K562 (cell line): ENCODE results near the gene MADCAM1. TPM values are rescaled to one million over a fixed set of nuclear protein-coding genes. Genes with fewer than 3 reads are reported as not detected.

Experiments used
- ATAC-seq: fragments of 200-7000 bp; cut with Tn5 transposase; 3 replicates; pipeline ENCODE4 v1.9.1; 2020; ENCODE audit warnings: moderate library complexity
- BruUV-seq: library from RNA; stranded (reverse); fragments of 400-500 nt; replicated peaks from 2 replicates; lab custom pipeline; 2021; lab: Mats Ljungman, UMichigan
- CTCF ChIA-PET: fragments of 300-600 bp; formaldehyde crosslinking; extraction: SDS; loops from one replicate; lab custom pipeline; 2021; ENCODE audit warnings: low intra/inter-chr PET ratio; lab: Yijun Ruan, JAX
- POLR2A ChIA-PET: fragments of 300-600, 350-650 bp; sonication (Branson Sonifier 250); formaldehyde crosslinking; extraction: SDS; loops from one replicate; lab custom pipeline; 2021; ENCODE audit warnings: antibody characterized with exemption, inconsistent platforms; lab: Yijun Ruan, JAX
- DNase-seq, 4 experiments: peaks; one replicate each; pipeline versions ENCODE4 v3.0.0 to v3.0.0-alpha.2; 2011 to 2018; ENCODE audit warnings: low spot score in 3 of 4, mixed read lengths in 3 of 4; ENCODE audit errors: extremely low read depth in 1 of 4
- FAIRE-seq: peaks from 2 replicates; lab custom pipeline; 2011; peaks lifted over from hg19 to GRCh38; lab: Jason Lieb, UNC
- H2AFZ ChIP-seq: 2 replicates; pipeline ENCODE4 v1.6.0; 2011; ENCODE audit warnings: low read depth, low read length, control low read depth, inconsistent platforms
- H3K27ac ChIP-seq: fragments of 200-600 bp; 3 replicates; pipeline ENCODE4 v1.8.0; 2011; ENCODE audit warnings: low read depth, mild to moderate bottlenecking, control low read depth, inconsistent platforms, low read length, moderate library complexity, mixed read lengths; ENCODE audit errors: extremely low read depth
- H3K27me3 ChIP-seq, 2 experiments: fragments of 300-600 bp in 1 of 2; 2 replicates in 1 of 2; 3 replicates in 1 of 2; pipeline versions ENCODE4 v1.6.0 to v1.8.0; 2011; ENCODE audit warnings: inconsistent platforms in 2 of 2, low read length in 2 of 2, mild to moderate bottlenecking in 1 of 2, mixed read lengths in 1 of 2, moderate library complexity in 1 of 2; ENCODE audit not compliant: control insufficient read depth in 2 of 2, insufficient read depth in 2 of 2
- H3K36me3 ChIP-seq: fragments of 300-600 bp; 3 replicates; pipeline ENCODE4 v1.8.0; 2011; ENCODE audit warnings: mild to moderate bottlenecking, low read length, inconsistent platforms; ENCODE audit not compliant: control insufficient read depth, insufficient read depth
- H3K4me1 ChIP-seq, 2 experiments: fragments of 200-600 bp in 1 of 2; replicated peaks in 1 of 2; 2 replicates in 1 of 2; 3 replicates in 1 of 2; pipeline versions ENCODE4 v1.5.1 to v1.8.0; 2011; ENCODE audit warnings: inconsistent platforms in 2 of 2, low read length in 2 of 2, mild to moderate bottlenecking in 1 of 2, mixed read lengths in 1 of 2, moderate library complexity in 1 of 2; ENCODE audit not compliant: control insufficient read depth in 2 of 2, insufficient read depth in 2 of 2
- H3K4me2 ChIP-seq: 2 replicates; pipeline ENCODE4 v1.6.1; 2011; ENCODE audit warnings: low read length, control low read depth, inconsistent platforms, mixed read lengths; ENCODE audit not compliant: insufficient read depth
- H3K4me3 ChIP-seq: fragments of 200-600 bp; sonication (generic), shearing (Covaris generic); 2 replicates; pipeline ENCODE4 v1.5.1; 2016; ENCODE audit warnings: control low read depth, inconsistent platforms
- H3K79me2 ChIP-seq: fragments of 200-600 bp; 3 replicates; pipeline ENCODE4 v1.8.0; 2011; ENCODE audit warnings: low read length, inconsistent platforms; ENCODE audit not compliant: control insufficient read depth, insufficient read depth
- H3K9ac ChIP-seq, 2 experiments: 2 replicates each; pipeline versions ENCODE4 v1.6.0 to v1.6.1; 2011; ENCODE audit warnings: low read depth in 2 of 2, low read length in 2 of 2, control low read depth in 1 of 2, inconsistent platforms in 1 of 2, mild to moderate bottlenecking in 1 of 2, mixed read lengths in 1 of 2; ENCODE audit not compliant: insufficient read depth in 1 of 2
- H3K9me1 ChIP-seq: one replicate; pipeline ENCODE4 v1.6.0; 2011; ENCODE audit warnings: inconsistent platforms, mild to moderate bottlenecking, low read length, moderate library complexity; ENCODE audit not compliant: control insufficient read depth, insufficient read depth
- H3K9me3 ChIP-seq: replicated peaks from 2 replicates; pipeline ENCODE4 v1.5.1; 2011; ENCODE audit warnings: low read depth, low read length, inconsistent platforms; ENCODE audit not compliant: control insufficient read depth, insufficient read depth
- H4K20me1 ChIP-seq: replicated peaks from 2 replicates; pipeline ENCODE4 v1.6.1; 2011; ENCODE audit warnings: low read length, inconsistent platforms, mixed read lengths; ENCODE audit not compliant: control insufficient read depth, insufficient read depth
- ADNP ChIP-seq: fragments of 200-800 bp; sonication (Bioruptor generic); IDR thresholded peaks from 2 replicates; pipeline ENCODE4 v1.6.1; 2016; ENCODE audit warnings: missing genetic modification characterization, missing compliant biosample characterization
- GATAD2B ChIP-seq: fragments of 450-650 bp; IDR thresholded peaks from 2 replicates; pipeline ENCODE4 v1.6.1; 2017; ENCODE audit warnings: mild to moderate bottlenecking, borderline replicate concordance
- HDAC2 ChIP-seq: fragments of 450-650 bp; IDR thresholded peaks from 2 replicates; pipeline ENCODE4 v1.6.1; 2016; ENCODE audit warnings: mild to moderate bottlenecking
- SIN3B ChIP-seq: fragments of 450-650 bp; IDR thresholded peaks from 2 replicates; pipeline ENCODE4 v1.6.1; 2017; ENCODE audit warnings: low read depth, mild to moderate bottlenecking, moderate library complexity
- TARDBP ChIP-seq: fragments of 450-650 bp; IDR thresholded peaks from 2 replicates; pipeline ENCODE4 v1.6.1; 2016
- ZBTB1 ChIP-seq: sonication (generic); formaldehyde crosslinking; IDR thresholded peaks from 2 replicates; pipeline ENCODE4 v1.8.1; 2023; ENCODE audit warnings: missing genetic modification reagents, low read depth, mild to moderate bottlenecking, borderline replicate concordance
- WGBS: fragments of 100-300 bp; shearing (Covaris generic); methylation state at CpG from one replicate; pipeline ENCODE4 v1.1.6; 2016; ENCODE audit warnings: low coverage, mixed read lengths; ENCODE audit not compliant: insufficient coverage; ENCODE audit errors: missing lambda C conversion rate; 5-methylcytosine and 5-hydroxymethylcytosine counted together
- in situ Hi-C: fragments of 300-500 bp; cut with MboI; formaldehyde crosslinking; loops from 4 replicates; pipeline ENCODE4 v1.15.0; 2018; ENCODE audit warnings: inconsistent platforms, mixed read lengths
- intact Hi-C: fragments of 100-400 bp; cut with micrococcal nuclease; formaldehyde crosslinking; loops from 2 replicates; pipeline ENCODE4 v1.14.2; 2022
- polyA plus RNA-seq, 8 experiments: library from polyadenylated mRNA; depleted of rRNA in 4 of 8; stranded (reverse) in 5 of 8; unstranded in 3 of 8; fragments of >200 nt; fragmentation: Nextera tagmentation in 2 of 8; fragmentation: Illumina TruSeq in 1 of 8; extraction: Ambion mirVana in 2 of 8; extraction: Trizol in 1 of 8; gene quantifications; 2 replicates each; pipeline versions ENCODE4 v1.2.1 to v1.2.3, GENCODE V29; 2011 to 2014; ENCODE audit warnings: inconsistent platforms in 1 of 8, missing spikeins in 1 of 8
- total RNA-seq, 7 experiments: library from RNA; depleted of rRNA in 6 of 7; stranded (reverse); fragments of >200 nt in 6 of 7; fragmentation: Illumina TruSeq in 2 of 7; extraction: Trizol in 2 of 7; gene quantifications; 2 replicates each; pipeline versions ENCODE4 v1.2.1 to v1.2.3, GENCODE V29; 2011 to 2021; ENCODE audit warnings: low replicate concordance in 1 of 7
- TF ChIP-seq, protein P1 (sequence below): fragments of 450-650 bp; formaldehyde crosslinking; IDR thresholded peaks from 2 replicates; pipeline ENCODE4 v1.4.0; 2020; ENCODE audit warnings: mild to moderate bottlenecking, moderate library complexity
- TF ChIP-seq, protein P2 (sequence below), 2 experiments: fragments of 450-650 bp in 1 of 2; sonication (generic) in 1 of 2; formaldehyde crosslinking in 1 of 2; IDR thresholded peaks in 1 of 2; conservative IDR thresholded peaks in 1 of 2; 2 replicates each; pipeline versions ENCODE4 v1.6.1 to v1.8.1; 2016 to 2023; ENCODE audit warnings: mild to moderate bottlenecking in 2 of 2, moderate library complexity in 2 of 2, inconsistent platforms in 1 of 2, missing genetic modification reagents in 1 of 2
- TF ChIP-seq, protein P3 (sequence below): fragments of 250-450 bp; sonication (Bioruptor Pico); IDR thresholded peaks from 2 replicates; pipeline ENCODE4 v1.8.0; 2022; ENCODE audit warnings: moderate library complexity, mild to moderate bottlenecking, inconsistent platforms
- TF ChIP-seq, protein P4 (sequence below): fragments of 450-650 bp; formaldehyde crosslinking; IDR thresholded peaks from 2 replicates; pipeline ENCODE4 v1.4.0; 2020; ENCODE audit warnings: mild to moderate bottlenecking, mixed read lengths

MADCAM1 gene
- total and polyA plus RNA-seq, 9 of the 15 experiments (the other 6 are each of a cell fraction or from before 2014, with no cell fraction given), result 0.09 to 0.36 (median 0.09) TPM; not detected in 6

DNA sequence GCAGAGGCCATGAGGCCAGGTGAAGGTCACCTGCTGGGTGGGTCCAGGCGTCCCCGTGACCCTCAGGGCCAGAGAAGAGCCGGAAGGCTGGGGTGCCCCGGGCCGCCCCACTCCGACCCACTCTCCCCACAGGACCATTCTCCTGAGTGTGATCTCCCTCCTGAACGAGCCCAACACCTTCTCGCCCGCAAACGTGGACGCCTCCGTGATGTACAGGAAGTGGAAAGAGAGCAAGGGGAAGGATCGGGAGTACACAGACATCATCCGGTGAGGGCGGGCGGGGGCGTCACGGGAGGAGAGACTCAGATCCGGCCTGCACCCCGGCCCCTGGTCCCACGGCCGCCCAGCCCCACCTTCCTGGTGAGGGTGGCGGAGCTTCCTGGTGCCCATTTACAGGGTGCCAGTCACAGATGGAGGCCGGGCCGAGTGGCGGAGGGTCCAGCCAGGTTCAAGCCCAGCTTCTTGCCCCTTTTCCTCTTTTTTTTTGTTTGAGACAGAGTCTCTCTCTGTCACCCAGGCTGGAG, 40.7 kb downstream of the MADCAM1 start:
- H4K20me1 ChIP-seq, result peaks cover 16% of the 10 kb centered on the region
- no peak for TF ChIP-seq TARDBP
- TF ChIP-seq SIN3B, result no peak
- TF ChIP-seq ADNP (tag), result no peak
- TF ChIP-seq, protein P1, sequence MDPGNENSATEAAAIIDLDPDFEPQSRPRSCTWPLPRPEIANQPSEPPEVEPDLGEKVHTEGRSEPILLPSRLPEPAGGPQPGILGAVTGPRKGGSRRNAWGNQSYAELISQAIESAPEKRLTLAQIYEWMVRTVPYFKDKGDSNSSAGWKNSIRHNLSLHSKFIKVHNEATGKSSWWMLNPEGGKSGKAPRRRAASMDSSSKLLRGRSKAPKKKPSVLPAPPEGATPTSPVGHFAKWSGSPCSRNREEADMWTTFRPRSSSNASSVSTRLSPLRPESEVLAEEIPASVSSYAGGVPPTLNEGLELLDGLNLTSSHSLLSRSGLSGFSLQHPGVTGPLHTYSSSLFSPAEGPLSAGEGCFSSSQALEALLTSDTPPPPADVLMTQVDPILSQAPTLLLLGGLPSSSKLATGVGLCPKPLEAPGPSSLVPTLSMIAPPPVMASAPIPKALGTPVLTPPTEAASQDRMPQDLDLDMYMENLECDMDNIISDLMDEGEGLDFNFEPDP, result no peak
- no peak for TF ChIP-seq ZBTB1 (CRISPR knock-in tag)
- TF ChIP-seq, protein P2, sequence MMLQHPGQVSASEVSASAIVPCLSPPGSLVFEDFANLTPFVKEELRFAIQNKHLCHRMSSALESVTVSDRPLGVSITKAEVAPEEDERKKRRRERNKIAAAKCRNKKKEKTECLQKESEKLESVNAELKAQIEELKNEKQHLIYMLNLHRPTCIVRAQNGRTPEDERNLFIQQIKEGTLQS (IDR thresholded peaks at IDR 0.05), result no peak
- TF ChIP-seq, protein P2 (CRISPR knock-in tag; conservative IDR thresholded peaks at IDR 0.05), result no peak
- TF ChIP-seq, protein P3, sequence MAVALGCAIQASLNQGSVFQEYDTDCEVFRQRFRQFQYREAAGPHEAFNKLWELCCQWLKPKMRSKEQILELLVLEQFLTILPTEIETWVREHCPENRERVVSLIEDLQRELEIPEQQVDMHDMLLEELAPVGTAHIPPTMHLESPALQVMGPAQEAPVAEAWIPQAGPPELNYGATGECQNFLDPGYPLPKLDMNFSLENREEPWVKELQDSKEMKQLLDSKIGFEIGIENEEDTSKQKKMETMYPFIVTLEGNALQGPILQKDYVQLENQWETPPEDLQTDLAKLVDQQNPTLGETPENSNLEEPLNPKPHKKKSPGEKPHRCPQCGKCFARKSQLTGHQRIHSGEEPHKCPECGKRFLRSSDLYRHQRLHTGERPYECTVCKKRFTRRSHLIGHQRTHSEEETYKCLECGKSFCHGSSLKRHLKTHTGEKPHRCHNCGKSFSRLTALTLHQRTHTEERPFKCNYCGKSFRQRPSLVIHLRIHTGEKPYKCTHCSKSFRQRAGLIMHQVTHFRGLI (CRISPR knock-in tag), result no peak
- TF ChIP-seq, protein P4, sequence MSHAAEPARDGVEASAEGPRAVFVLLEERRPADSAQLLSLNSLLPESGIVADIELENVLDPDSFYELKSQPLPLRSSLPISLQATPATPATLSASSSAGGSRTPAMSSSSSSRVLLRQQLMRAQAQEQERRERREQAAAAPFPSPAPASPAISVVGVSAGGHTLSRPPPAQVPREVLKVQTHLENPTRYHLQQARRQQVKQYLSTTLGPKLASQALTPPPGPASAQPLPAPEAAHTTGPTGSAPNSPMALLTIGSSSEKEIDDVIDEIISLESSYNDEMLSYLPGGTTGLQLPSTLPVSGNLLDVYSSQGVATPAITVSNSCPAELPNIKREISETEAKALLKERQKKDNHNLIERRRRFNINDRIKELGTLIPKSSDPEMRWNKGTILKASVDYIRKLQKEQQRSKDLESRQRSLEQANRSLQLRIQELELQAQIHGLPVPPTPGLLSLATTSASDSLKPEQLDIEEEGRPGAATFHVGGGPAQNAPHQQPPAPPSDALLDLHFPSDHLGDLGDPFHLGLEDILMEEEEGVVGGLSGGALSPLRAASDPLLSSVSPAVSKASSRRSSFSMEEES (CRISPR knock-in tag), result no peak
- TF ChIP-seq GATAD2B, result no peak
- TF ChIP-seq HDAC2, result no peak
- no peak overlapping the region for H3K9ac ChIP-seq
- peaks cover 74% of the 10 kb centered on the region; the same call in 2 of the 3 replicates for H3K36me3 ChIP-seq
- no peak for FAIRE-seq
- H3K4me2 ChIP-seq, result no peak overlapping the region
- no TSS peak for BruUV-seq
- no peak overlapping the region for H3K4me3 ChIP-seq
- H3K27ac ChIP-seq, result no peak overlapping the region
- in situ Hi-C loops (no loop called here), intact Hi-C loops (loop anchor here (10.0 kb wide), 1 partner anchor 48 kb away; the partner anchor contains the start of gene HCN2)
- H3K9me3 ChIP-seq, result no peaks in the 10 kb centered on the region
- no peak for ATAC-seq
- ChIA-PET CTCF (no interaction called here), POLR2A (interaction anchor here (0.6 kb wide), 1 partner anchor 26 kb away, joined by 3 read pairs; no protein-coding TSS in a partner anchor)
- peaks cover 9 to 73% of the 10 kb centered on the region in 2 experiments; a peak in 4 of 5 replicates for H3K4me1 ChIP-seq
- H3K79me2 ChIP-seq, result peaks cover 46% of the 10 kb centered on the region
- H3K9me1 ChIP-seq, result peaks cover 6% of the 10 kb centered on the region
- 99% methylated on average over 10 of the region's 26 CpGs for WGBS
- no peak overlapping the region for H2AFZ ChIP-seq
- peak in 1 of 4 experiments; percentile 9 for DNase-seq
- H3K27me3 ChIP-seq, result no peaks in the 10 kb centered on the region
